ENCODE data around the gene C4A. TPM values are rescaled to one million over a fixed set of nuclear protein-coding genes. Genes with fewer than 3 reads are reported as not detected.

C4A gene
- total and polyA plus RNA-seq, 2 of the 8 experiments (the other 6 are each of a cell fraction or from before 2014, with no cell fraction given): 0.62 to 2.4 TPM

- Histone ChIP-seq H3K23me2 (ENCODE audit: low read depth, low read length) (peaks cover 10% of the 10 kb centered on the region), H3K27me3 (replicated peaks in 1 of 4; ENCODE audit: control insufficient read depth in 3 of 4, extremely low read depth in 1 of 4, insufficient read depth in 3 of 4, low read length in 3 of 4) (no peaks in the 10 kb centered on the region), H3K4me2 (ENCODE audit: insufficient read depth in 1 of 2, low read depth in 2 of 2, low read length in 2 of 2) (no peak overlapping the region), H2AK5ac (ENCODE audit: low read depth, low read length) (no peak overlapping the region), H3K79me2 (ENCODE audit: control insufficient read depth in 1 of 2, insufficient read depth in 2 of 2, low read length in 2 of 2) (peaks cover 0 to 20% of the 10 kb centered on the region in 2 experiments; a peak in 3 of 4 replicates), H3K9me3 (ENCODE audit: insufficient read depth in 2 of 2, low read depth in 1 of 2, low read length in 1 of 2) (no peaks in the 10 kb centered on the region), H3K18ac (ENCODE audit: extremely low read depth, low read length) (no peak overlapping the region), H3K27ac (ENCODE audit: low read depth, low read length) (no peak overlapping the region), H2BK20ac (ENCODE audit: low read length) (no peak overlapping the region), H2BK120ac (replicated peaks; ENCODE audit: low read depth, low read length) (no peak overlapping the region), H4K5ac (ENCODE audit: insufficient read length, low read depth, low read length) (no peak overlapping the region), H3K4me3 (ENCODE audit: extremely low read depth in 1 of 4, insufficient read depth in 2 of 4, low read depth in 3 of 4, low read length in 4 of 4) (no peak overlapping the region), H4K20me1 (replicated peaks in 1 of 2; ENCODE audit: control insufficient read depth in 1 of 2, insufficient read depth in 2 of 2, low read length in 2 of 2) (peaks cover 0 to 2% of the 10 kb centered on the region in 2 experiments), H3K4ac (replicated peaks; ENCODE audit: insufficient read length, low read depth, low read length) (no peak overlapping the region), H3K79me1 (ENCODE audit: low read depth, low read length) (peaks cover 5% of the 10 kb centered on the region), H3K56ac (replicated peaks; ENCODE audit: insufficient read length, low read depth, low read length) (no peak overlapping the region), H2BK15ac (ENCODE audit: low read length) (no peak overlapping the region), H3K14ac (ENCODE audit: insufficient read length) (no peak overlapping the region), H2BK12ac (ENCODE audit: low read depth, low read length) (no peak overlapping the region), H3K36me3 (ENCODE audit: control insufficient read depth in 2 of 4, insufficient read depth in 4 of 4, low read length in 3 of 4) (peaks cover 18 to 53% (median 46%) of the 10 kb centered on the region in 4 experiments; a peak in 7 of 8 replicates), H4K91ac (replicated peaks; ENCODE audit: insufficient read length, low read length) (no peak overlapping the region), H2AFZ (ENCODE audit: low read length) (no peak overlapping the region), H3K9ac (replicated peaks in 1 of 4; ENCODE audit: extremely low read depth in 1 of 4, low read depth in 3 of 4, low read length in 3 of 4) (no peak overlapping the region), H3K23ac (ENCODE audit: insufficient read length) (no peak overlapping the region), H4K8ac (ENCODE audit: extremely low read depth, insufficient read depth, low read length) (no peak overlapping the region), H3K4me1 (replicated peaks in 1 of 4; ENCODE audit: control insufficient read depth in 3 of 4, insufficient read depth in 4 of 4, low read length in 3 of 4) (peaks cover 0 to 6% (median 3%) of the 10 kb centered on the region in 4 experiments; a peak in 2 of 7 replicates), H2BK5ac (ENCODE audit: low read depth, low read length) (no peak overlapping the region)
- FAIRE-seq (no peak), DNase-seq (ENCODE audit: low read depth in 1 of 2, low spot score in 2 of 2) (no peak)
- 93% methylated on average over 12 of the region's 28 CpGs; no CpG with 5 or more reads in 1 of the 2 experiments for WGBS, 2 experiments (ENCODE audit: extremely low coverage in 1 of 2, insufficient coverage in 1 of 2, insufficient read length in 1 of 2, insufficient replicate concordance in 2 of 2, low coverage in 1 of 2, low lambda C conversion rate in 2 of 2, missing lambda C conversion rate in 1 of 2)
- POLR2A ChIA-PET (ENCODE audit: partially characterized antibody): interaction anchor here (0.8 to 16.4 kb wide), 2 partner anchors 10 to 14 kb away, joined by 3 to 279 read pairs; partner anchors contain the start of gene DXO
- no peak for TF ChIP-seq JUND (IDR thresholded peaks at IDR 0.05; ENCODE audit: low read length)
- TF ChIP-seq CTCF (IDR thresholded peaks at IDR 0.05; ENCODE audit: control extremely low read depth in 1 of 3, insufficient read depth in 1 of 3, low read depth in 1 of 3, low read length in 3 of 3): no peak
- no peak for TF ChIP-seq RBBP5 (IDR thresholded peaks at IDR 0.05; ENCODE audit: borderline replicate concordance, low read depth, low read length)
- TF ChIP-seq SP4 (IDR thresholded peaks at IDR 0.05; ENCODE audit: low read length): no peak
- TF ChIP-seq GABPA (IDR thresholded peaks at IDR 0.05; ENCODE audit: borderline replicate concordance, insufficient read depth, low read length): no peak
- CTCF ChIA-PET (ENCODE audit: partially characterized antibody): interaction anchor here (5.8 kb wide), 1 partner anchor 13 kb away, joined by 53 read pairs; no protein-coding TSS in a partner anchor
These were observed 27.3 kb upstream of the C4A start for GRCh38 chr6:31954511-31954910.

All from H1 (cell line).